Smooth muscle cell (in vitro differentiated cells): ENCODE measurements around the gene SH3BP5. TPM values are rescaled to one million over a fixed set of nuclear protein-coding genes. Genes with fewer than 3 reads are reported as not detected.

Experiments used
- DNase-seq: peaks from one replicate; lab custom pipeline; 2025; ENCODE audit not compliant: unreplicated experiment; lab: John Stamatoyannopoulos, UW
- H2AFZ ChIP-seq: fragments of 200-600 bp; sonication (generic); 2 replicates; pipeline ENCODE4 v1.6.0; 2016; ENCODE audit warnings: antibody characterized with exemption, low read depth, mild to moderate bottlenecking
- H3F3A ChIP-seq: fragments of 200-600 bp; sonication (generic); 2 replicates; pipeline ENCODE4 v1.6.0; 2017; ENCODE audit warnings: antibody characterized with exemption, low read depth
- H3K27ac ChIP-seq: fragments of 200-600 bp; sonication (generic); 2 replicates; pipeline ENCODE4 v1.5.1; 2016; ENCODE audit warnings: low read depth, mild to moderate bottlenecking
- H3K27me3 ChIP-seq: fragments of 200-600 bp; sonication (generic); 2 replicates; pipeline ENCODE4 v1.6.1; 2016; ENCODE audit warnings: low read depth, mild to moderate bottlenecking
- H3K36me3 ChIP-seq: fragments of 200-600 bp; sonication (generic); 2 replicates; pipeline ENCODE4 v1.5.1; 2016; ENCODE audit warnings: low read depth
- H3K4me1 ChIP-seq: fragments of 200-600 bp; sonication (generic); 2 replicates; pipeline ENCODE4 v1.5.1; 2016; ENCODE audit warnings: low read depth
- H3K4me2 ChIP-seq: fragments of 200-600 bp; sonication (generic); 2 replicates; pipeline ENCODE4 v1.6.0; 2016; ENCODE audit warnings: mild to moderate bottlenecking
- H3K4me3 ChIP-seq: fragments of 200-600 bp; sonication (generic); 2 replicates; pipeline ENCODE4 v1.5.1; 2016; ENCODE audit warnings: mild to moderate bottlenecking
- H3K79me2 ChIP-seq: fragments of 200-600 bp; sonication (generic); 2 replicates; pipeline ENCODE4 v1.6.0; 2016; ENCODE audit warnings: low read depth, mild to moderate bottlenecking
- H3K9ac ChIP-seq: fragments of 200-600 bp; sonication (generic); 2 replicates; pipeline ENCODE4 v1.6.0; 2016; ENCODE audit warnings: low read depth
- H3K9me3 ChIP-seq: fragments of 200-600 bp; sonication (generic); replicated peaks from 2 replicates; pipeline ENCODE4 v1.5.1; 2016; ENCODE audit warnings: low read depth
- H4K20me1 ChIP-seq: fragments of 200-600 bp; sonication (generic); 2 replicates; pipeline ENCODE4 v1.6.0; 2016; ENCODE audit warnings: low read depth
- WGBS: methylation state at CpG from one replicate; pipeline ENCODE4 v1.1.7; 2016; ENCODE audit warnings: low lambda C conversion rate; 5-methylcytosine and 5-hydroxymethylcytosine counted together
- polyA plus RNA-seq: library from polyadenylated mRNA; unstranded; fragments of >200 nt; fragmentation: Nextera tagmentation; extraction: Ambion mirVana; gene quantifications from 2 replicates; pipeline ENCODE4 v1.2.1, GENCODE V29; 2016
- total RNA-seq: library from RNA; depleted of rRNA; stranded (reverse); fragments of >200 nt; gene quantifications from 2 replicates; pipeline ENCODE4 v1.2.3, GENCODE V29; 2014
- TF ChIP-seq, protein P1 (sequence below): fragments of 200-600 bp; sonication (generic); IDR thresholded peaks from 2 replicates; pipeline ENCODE4 v1.5.1; 2017; ENCODE audit warnings: borderline replicate concordance, mild to moderate bottlenecking, antibody characterized with exemption; ENCODE audit not compliant: insufficient read depth, poor library complexity, severe bottlenecking

Gene SH3BP5
- total and polyA plus RNA-seq, 2 experiments from 2014 or later, result 10.7 to 12.7 TPM

DNA sequence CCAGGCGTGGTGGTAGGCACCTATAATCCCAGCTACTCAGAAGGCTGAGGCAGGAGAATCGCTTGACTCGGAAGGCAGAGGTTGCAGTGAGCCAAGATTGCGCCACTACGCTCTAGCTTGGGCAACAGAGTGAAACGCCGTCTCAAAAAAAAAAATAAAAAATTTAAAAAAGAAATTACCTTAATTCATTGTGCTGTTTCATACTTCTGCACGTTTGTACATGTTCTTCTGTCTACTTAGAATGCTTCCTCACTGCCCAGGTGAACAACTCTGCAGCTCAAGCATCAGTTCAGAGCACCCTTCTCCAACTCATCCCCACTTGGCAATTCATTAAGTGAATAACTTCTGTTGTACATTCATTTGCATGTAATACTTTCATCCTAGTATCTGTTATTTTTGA lies 112.3 kb downstream of the SH3BP5 start:
- peaks cover 56% of the 10 kb centered on the region for H3K36me3 ChIP-seq
- H3K4me2 ChIP-seq, result no peak overlapping the region
- H3K79me2 ChIP-seq, result peaks cover 14% of the 10 kb centered on the region
- H4K20me1 ChIP-seq, result peaks cover 23% of the 10 kb centered on the region
- no peak for DNase-seq
- H3K27me3 ChIP-seq, result no peaks in the 10 kb centered on the region
- H3F3A ChIP-seq, result no peaks in the 10 kb centered on the region
- H3K9ac ChIP-seq, result no peak overlapping the region
- WGBS, result 99% methylated on average over 8 of the region's 8 CpGs
- TF ChIP-seq, protein P1, sequence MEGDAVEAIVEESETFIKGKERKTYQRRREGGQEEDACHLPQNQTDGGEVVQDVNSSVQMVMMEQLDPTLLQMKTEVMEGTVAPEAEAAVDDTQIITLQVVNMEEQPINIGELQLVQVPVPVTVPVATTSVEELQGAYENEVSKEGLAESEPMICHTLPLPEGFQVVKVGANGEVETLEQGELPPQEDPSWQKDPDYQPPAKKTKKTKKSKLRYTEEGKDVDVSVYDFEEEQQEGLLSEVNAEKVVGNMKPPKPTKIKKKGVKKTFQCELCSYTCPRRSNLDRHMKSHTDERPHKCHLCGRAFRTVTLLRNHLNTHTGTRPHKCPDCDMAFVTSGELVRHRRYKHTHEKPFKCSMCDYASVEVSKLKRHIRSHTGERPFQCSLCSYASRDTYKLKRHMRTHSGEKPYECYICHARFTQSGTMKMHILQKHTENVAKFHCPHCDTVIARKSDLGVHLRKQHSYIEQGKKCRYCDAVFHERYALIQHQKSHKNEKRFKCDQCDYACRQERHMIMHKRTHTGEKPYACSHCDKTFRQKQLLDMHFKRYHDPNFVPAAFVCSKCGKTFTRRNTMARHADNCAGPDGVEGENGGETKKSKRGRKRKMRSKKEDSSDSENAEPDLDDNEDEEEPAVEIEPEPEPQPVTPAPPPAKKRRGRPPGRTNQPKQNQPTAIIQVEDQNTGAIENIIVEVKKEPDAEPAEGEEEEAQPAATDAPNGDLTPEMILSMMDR, result no peak
- H3K4me3 ChIP-seq, result no peak overlapping the region
- no peaks in the 10 kb centered on the region for H3K9me3 ChIP-seq
- H2AFZ ChIP-seq, result no peak overlapping the region
- no peaks in the 10 kb centered on the region for H3K4me1 ChIP-seq
- no peak overlapping the region for H3K27ac ChIP-seq

DNA sequence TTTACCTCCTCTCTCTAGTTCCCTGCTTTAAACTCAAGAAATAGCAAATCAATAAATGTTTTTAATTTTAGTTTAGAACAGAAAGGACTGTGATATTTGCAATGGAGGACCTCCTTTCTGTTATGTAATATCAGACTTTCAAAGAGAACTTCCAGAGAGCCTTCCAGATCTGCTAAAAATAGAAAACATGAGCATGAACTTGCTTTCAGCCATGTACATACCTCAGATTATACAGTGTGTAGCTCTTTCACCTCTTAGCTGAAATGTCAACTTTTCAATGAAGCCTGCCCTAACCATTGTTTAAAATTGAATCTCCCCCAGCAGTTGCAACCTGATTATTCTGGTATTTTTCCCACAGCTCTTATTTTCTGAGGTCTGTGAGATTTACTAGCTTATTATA lies 113.7 kb downstream of the SH3BP5 start:
- Histone ChIP-seq H3K4me1 (no peaks in the 10 kb centered on the region), H2AFZ (no peak overlapping the region), H3K36me3 (peaks cover 61% of the 10 kb centered on the region), H3K27ac (no peak overlapping the region), H3K4me2 (no peak overlapping the region), H3K27me3 (no peaks in the 10 kb centered on the region), H3F3A (no peaks in the 10 kb centered on the region), H3K9me3 (no peaks in the 10 kb centered on the region), H3K9ac (no peak overlapping the region), H4K20me1 (peaks cover 23% of the 10 kb centered on the region), H3K79me2 (peaks cover 13% of the 10 kb centered on the region), H3K4me3 (no peak overlapping the region)
- no peak for DNase-seq
- TF ChIP-seq, protein P1, result no peak

DNA sequence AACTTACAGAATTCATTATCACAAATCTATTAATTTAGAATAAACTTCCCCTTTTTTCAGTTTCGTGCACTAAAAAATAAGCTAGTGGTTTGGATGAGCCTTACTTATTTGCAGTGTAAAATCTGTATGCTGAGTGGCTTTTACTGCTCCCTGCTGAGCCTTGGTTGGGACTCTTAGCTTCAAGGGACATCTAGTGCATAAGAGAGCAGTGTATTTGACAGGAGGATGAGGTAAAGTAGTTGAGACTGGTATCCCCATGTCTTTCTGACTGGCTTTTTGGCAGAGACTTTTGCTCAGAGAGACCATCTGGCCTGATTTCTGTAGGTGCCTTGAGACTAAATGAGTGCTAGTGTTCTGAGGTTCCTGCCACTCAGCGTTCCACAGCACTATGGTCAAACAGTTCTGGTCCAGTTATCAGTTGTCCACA lies 114.5 kb downstream of the SH3BP5 start:
- no peak for DNase-seq
- TF ChIP-seq, protein P1, result no peak
- Histone ChIP-seq H4K20me1 (peaks cover 29% of the 10 kb centered on the region), H3K4me2 (no peak overlapping the region), H3K27ac (no peak overlapping the region), H2AFZ (no peak overlapping the region), H3K36me3 (peaks cover 52% of the 10 kb centered on the region), H3K9me3 (no peaks in the 10 kb centered on the region), H3F3A (no peaks in the 10 kb centered on the region), H3K27me3 (no peaks in the 10 kb centered on the region), H3K4me1 (no peaks in the 10 kb centered on the region), H3K9ac (no peak overlapping the region), H3K79me2 (peaks cover 13% of the 10 kb centered on the region), H3K4me3 (no peak overlapping the region)
- 98% methylated on average over 2 of the region's 2 CpGs for WGBS

DNA sequence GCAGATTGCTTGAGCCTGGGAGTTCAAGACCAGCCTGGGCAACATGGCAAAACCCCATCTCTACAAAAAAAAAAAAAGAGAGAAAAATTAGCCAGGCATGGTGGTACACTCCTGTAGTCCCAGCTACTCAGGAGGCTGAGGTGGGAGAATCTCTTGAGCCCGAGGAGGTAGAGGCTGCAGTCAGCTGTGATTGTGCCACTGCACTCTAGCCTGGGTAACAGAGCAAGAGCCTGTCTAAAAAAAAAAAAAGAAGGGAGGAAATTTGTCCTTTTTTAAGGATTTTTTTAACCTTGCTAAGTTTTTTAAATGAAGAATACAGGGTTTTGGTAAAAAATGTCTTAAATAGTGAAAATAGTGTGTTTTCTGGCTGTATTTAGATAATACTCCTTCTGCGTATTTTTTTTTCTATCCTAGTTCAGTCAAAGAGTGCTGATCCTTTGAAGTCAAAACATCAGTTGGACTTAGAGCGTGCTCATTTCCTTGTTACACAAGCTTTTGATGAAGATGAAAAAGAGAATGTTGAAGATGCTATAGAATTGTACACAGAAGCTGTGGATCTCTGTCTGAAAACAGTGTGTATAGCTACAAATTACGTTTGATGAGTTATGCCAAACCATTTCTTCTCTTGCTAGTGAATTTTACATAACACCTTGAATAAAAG lies 115.2 kb downstream of the SH3BP5 start:
- H3K79me2 ChIP-seq, result peaks cover 20% of the 10 kb centered on the region
- H3K4me3 ChIP-seq, result no peak overlapping the region
- H3K27ac ChIP-seq, result no peak overlapping the region
- no peaks in the 10 kb centered on the region for H3K27me3 ChIP-seq
- H2AFZ ChIP-seq, result no peak overlapping the region
- peaks cover 50% of the 10 kb centered on the region for H3K36me3 ChIP-seq
- no peak for DNase-seq
- no peak overlapping the region for H3K9ac ChIP-seq
- WGBS, result 96% methylated on average over 4 of the region's 4 CpGs
- H3K9me3 ChIP-seq, result no peaks in the 10 kb centered on the region
- no peaks in the 10 kb centered on the region for H3F3A ChIP-seq
- H4K20me1 ChIP-seq, result peaks cover 34% of the 10 kb centered on the region
- TF ChIP-seq, protein P1, result no peak
- H3K4me1 ChIP-seq, result no peaks in the 10 kb centered on the region
- no peak overlapping the region for H3K4me2 ChIP-seq
